H9 (cell line): ENCODE data around the gene KIAA1671. TPM values are rescaled to one million over a fixed set of nuclear protein-coding genes. Genes with fewer than 3 reads are reported as not detected.

Experiments used
- DNase-seq: peaks from one replicate; pipeline ENCODE4 v3.0.0-alpha.2; 2017
- H2AFZ ChIP-seq: one replicate; pipeline ENCODE4 v1.6.1; 2013; ENCODE audit warnings: mild to moderate bottlenecking, low read length, control low read depth, moderate library complexity
- H2AK5ac ChIP-seq: 2 replicates; pipeline ENCODE4 v1.6.1; 2013; ENCODE audit warnings: low read length, control low read depth, mixed read lengths; ENCODE audit not compliant: insufficient read length
- H2BK120ac ChIP-seq: one replicate; pipeline ENCODE4 v1.6.1; 2013; ENCODE audit warnings: low read depth, mild to moderate bottlenecking, low read length, control low read depth, inconsistent platforms; ENCODE audit not compliant: poor library complexity, severe bottlenecking
- H2BK12ac ChIP-seq: 2 replicates; pipeline ENCODE4 v1.6.1; 2013; ENCODE audit warnings: low read length, control low read depth, mixed read lengths, low read depth; ENCODE audit not compliant: insufficient read length
- H2BK15ac ChIP-seq: 2 replicates; pipeline ENCODE4 v1.6.1; 2013; ENCODE audit warnings: low read depth, low read length, control low read depth
- H2BK20ac ChIP-seq: one replicate; pipeline ENCODE4 v1.6.1; 2013; ENCODE audit warnings: low read depth, mild to moderate bottlenecking, low read length, control low read depth, inconsistent platforms; ENCODE audit not compliant: poor library complexity, severe bottlenecking
- H2BK5ac ChIP-seq: 2 replicates; pipeline ENCODE4 v1.6.1; 2013; ENCODE audit warnings: low read length, control low read depth, mixed read lengths; ENCODE audit not compliant: insufficient read length
- H3K14ac ChIP-seq: 2 replicates; pipeline ENCODE4 v1.6.1; 2013; ENCODE audit warnings: low read length, control low read depth; ENCODE audit not compliant: insufficient read depth
- H3K18ac ChIP-seq: 2 replicates; pipeline ENCODE4 v1.6.1; 2013; ENCODE audit warnings: low read depth, mild to moderate bottlenecking, mixed read lengths, low read length, control low read depth; ENCODE audit not compliant: insufficient read length
- H3K23ac ChIP-seq: 2 replicates; pipeline ENCODE4 v1.6.1; 2013; ENCODE audit warnings: low read length, control low read depth, mixed read lengths, low read depth; ENCODE audit not compliant: insufficient read length
- H3K23me2 ChIP-seq: 2 replicates; pipeline ENCODE4 v1.6.1; 2013; ENCODE audit warnings: low read depth, mild to moderate bottlenecking, mixed read lengths, low read length, control low read depth; ENCODE audit not compliant: insufficient read length, poor library complexity, severe bottlenecking
- H3K27ac ChIP-seq: 2 replicates; pipeline ENCODE4 v1.5.1; 2013; ENCODE audit warnings: low read length, control low read depth, mixed read lengths, low read depth; ENCODE audit not compliant: insufficient read length
- H3K27me3 ChIP-seq: 2 replicates; pipeline ENCODE4 v1.6.1; 2013; ENCODE audit warnings: low read length, control low read depth, inconsistent platforms; ENCODE audit not compliant: insufficient read depth
- H3K4ac ChIP-seq: 2 replicates; pipeline ENCODE4 v1.6.1; 2013; ENCODE audit warnings: low read depth, mild to moderate bottlenecking, control low read depth, inconsistent platforms, low read length, moderate library complexity
- H3K4me1 ChIP-seq: 2 replicates; pipeline ENCODE4 v1.6.1; 2013; ENCODE audit warnings: low read length, control low read depth, inconsistent platforms; ENCODE audit not compliant: insufficient read depth
- H3K4me2 ChIP-seq: 2 replicates; pipeline ENCODE4 v1.6.1; 2013; ENCODE audit warnings: low read length, control low read depth, mixed read lengths; ENCODE audit not compliant: insufficient read length, insufficient read depth
- H3K56ac ChIP-seq: 2 replicates; pipeline ENCODE4 v1.6.1; 2013; ENCODE audit warnings: low read depth, mild to moderate bottlenecking, mixed read lengths, low read length, control low read depth; ENCODE audit not compliant: insufficient read length
- H3K79me1 ChIP-seq: 2 replicates; pipeline ENCODE4 v1.6.1; 2013; ENCODE audit warnings: low read depth, mild to moderate bottlenecking, moderate library complexity, low read length, control low read depth, inconsistent platforms; ENCODE audit not compliant: insufficient read depth, poor library complexity, severe bottlenecking
- H3K79me2 ChIP-seq: 2 replicates; pipeline ENCODE4 v1.6.1; 2013; ENCODE audit warnings: low read length, control low read depth, inconsistent platforms; ENCODE audit not compliant: insufficient read depth
- H3K9ac ChIP-seq: 2 replicates; pipeline ENCODE4 v1.6.1; 2013; ENCODE audit warnings: low read length, control low read depth, mixed read lengths; ENCODE audit not compliant: insufficient read length; ENCODE audit errors: extremely low read depth
- H3K9me3 ChIP-seq: one replicate; pipeline ENCODE4 v1.6.1; 2013; ENCODE audit warnings: low read depth, low read length, inconsistent platforms; ENCODE audit not compliant: control insufficient read depth
- H3T11ph ChIP-seq: one replicate; pipeline ENCODE4 v1.6.1; 2013; ENCODE audit warnings: mild to moderate bottlenecking, low read length, control low read depth, inconsistent platforms
- H4K20me1 ChIP-seq: one replicate; pipeline ENCODE4 v1.6.1; 2013; ENCODE audit not compliant: control insufficient read depth, insufficient read length, insufficient read depth
- H4K5ac ChIP-seq: 2 replicates; pipeline ENCODE4 v1.6.1; 2013; ENCODE audit warnings: low read depth, mild to moderate bottlenecking, mixed read lengths, low read length, control low read depth; ENCODE audit not compliant: insufficient read length
- H4K8ac ChIP-seq: replicated peaks from 2 replicates; pipeline ENCODE4 v1.6.1; 2013; ENCODE audit warnings: low read length, control low read depth, mixed read lengths, low read depth; ENCODE audit not compliant: insufficient read length
- H4K91ac ChIP-seq: 2 replicates; pipeline ENCODE4 v1.6.1; 2013; ENCODE audit warnings: low read depth, mild to moderate bottlenecking, moderate library complexity, mixed read lengths, low read length, control low read depth; ENCODE audit not compliant: insufficient read length
- H3K27ac Mint-ChIP-seq, 3 experiments: 2 replicates in 2 of 3; 3 replicates in 1 of 3; pipeline ENCODE4 v1.8.0; 2020 to 2021; ENCODE audit warnings: mixed read lengths in 3 of 3, mild to moderate bottlenecking in 1 of 3, moderate library complexity in 1 of 3
- H3K27me3 Mint-ChIP-seq: 2 replicates; pipeline ENCODE4 v1.8.0; 2021; ENCODE audit warnings: low read depth, mild to moderate bottlenecking, moderate library complexity, mixed read lengths
- H3K36me3 Mint-ChIP-seq, 3 experiments: 2 replicates in 2 of 3; 3 replicates in 1 of 3; pipeline ENCODE4 v1.8.0; 2020 to 2021; ENCODE audit warnings: low read depth in 3 of 3, mixed read lengths in 3 of 3; ENCODE audit not compliant: insufficient read depth in 1 of 3
- H3K4me1 Mint-ChIP-seq, 2 experiments: 2 replicates each; pipeline ENCODE4 v1.8.0; 2020; ENCODE audit warnings: mixed read lengths in 2 of 2
- H3K4me3 Mint-ChIP-seq, 2 experiments: 2 replicates in 1 of 2; 3 replicates in 1 of 2; pipeline ENCODE4 v1.8.0; 2020 to 2021; ENCODE audit warnings: mild to moderate bottlenecking in 2 of 2, mixed read lengths in 2 of 2, moderate library complexity in 1 of 2
- H3K9me3 Mint-ChIP-seq, 2 experiments: 2 replicates in 1 of 2; 3 replicates in 1 of 2; pipeline ENCODE4 v1.8.0; 2020; ENCODE audit warnings: mild to moderate bottlenecking in 2 of 2, mixed read lengths in 2 of 2, moderate library complexity in 1 of 2
- WGBS: extraction: QIAGEN DNeasy Blood & Tissue Kit; methylation state at CpG from one replicate; pipeline ENCODE4 v1.1.7; 2013; ENCODE audit warnings: missing lambda C conversion rate, low lambda C conversion rate, mixed read lengths; ENCODE audit not compliant: insufficient read length; ENCODE audit errors: extremely low coverage; 5-methylcytosine and 5-hydroxymethylcytosine counted together
- total RNA-seq: library from RNA; stranded (reverse); gene quantifications from 2 replicates; pipeline ENCODE4 v1.2.1, GENCODE V29; 2021
- TF ChIP-seq, protein P1 (sequence below): fragments of 200-600 bp; sonication (generic); conservative IDR thresholded peaks from 3 replicates; pipeline ENCODE4 v1.8.0; 2021; ENCODE audit warnings: antibody characterized with exemption, mild to moderate bottlenecking

KIAA1671 gene
- total RNA-seq, 1 experiment from 2014 or later: 22.6 TPM

DNA sequence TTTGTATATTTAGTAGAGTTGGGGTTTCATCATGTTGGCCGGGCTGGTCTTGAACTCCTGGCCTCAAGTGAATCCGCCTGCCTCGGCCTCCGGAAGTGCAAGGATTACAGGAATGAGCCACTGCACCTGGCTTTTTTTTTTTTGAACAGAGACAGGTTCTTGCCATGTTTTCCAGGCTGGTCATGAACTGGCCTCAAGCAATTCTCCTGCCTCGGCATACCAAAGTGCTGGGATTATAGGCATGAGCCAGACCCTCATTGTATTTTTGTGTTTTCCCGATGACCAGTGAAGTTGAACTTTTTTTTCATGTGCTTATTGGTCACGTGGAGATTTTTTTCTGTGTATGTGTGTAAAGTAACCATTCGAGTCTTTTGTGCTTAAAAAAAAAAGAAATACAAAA is 48.2 kb downstream of the KIAA1671 start:
- H2BK20ac ChIP-seq: no peak overlapping the region
- no peak overlapping the region for H2BK5ac ChIP-seq
- H4K91ac ChIP-seq: no peak overlapping the region
- no peak overlapping the region for H3K23ac ChIP-seq
- H2BK120ac ChIP-seq: no peak overlapping the region
- Mint-ChIP-seq H3K4me1 (peaks cover 33 to 42% of the 10 kb centered on the region in 2 experiments), H3K36me3 (no peaks in the 10 kb centered on the region), H3K27me3 (no peaks in the 10 kb centered on the region), H3K9me3 (no peaks in the 10 kb centered on the region), H3K4me3 (no peak overlapping the region), H3K27ac (no peak overlapping the region)
- H3K4me1 ChIP-seq: peaks cover 13% of the 10 kb centered on the region; the same call in 1 of the 2 replicates
- H2AK5ac ChIP-seq: no peak overlapping the region
- H3K79me2 ChIP-seq: no peaks in the 10 kb centered on the region; the same call in 1 of the 2 replicates
- no CpG with 5 or more reads among the region's 8 CpGs for WGBS
- H3K4ac ChIP-seq: no peak overlapping the region
- no peak overlapping the region for H4K8ac ChIP-seq
- H3K18ac ChIP-seq: no peak overlapping the region
- no peaks in the 10 kb centered on the region for H3K27me3 ChIP-seq
- H3K9ac ChIP-seq: no peak overlapping the region
- no peak for DNase-seq
- H3K4me2 ChIP-seq: no peak overlapping the region
- no peak overlapping the region for H2BK12ac ChIP-seq
- H3K56ac ChIP-seq: no peak overlapping the region
- no peak overlapping the region for H2AFZ ChIP-seq
- H4K20me1 ChIP-seq: no peaks in the 10 kb centered on the region
- no peaks in the 10 kb centered on the region for H3K9me3 ChIP-seq
- no peaks in the 10 kb centered on the region for H3K23me2 ChIP-seq
- H3K27ac ChIP-seq: no peak overlapping the region
- H4K5ac ChIP-seq: no peak overlapping the region
- H2BK15ac ChIP-seq: no peak overlapping the region
- no peaks in the 10 kb centered on the region for H3K79me1 ChIP-seq
- H3T11ph ChIP-seq: no peak overlapping the region
- TF ChIP-seq, protein P1, sequence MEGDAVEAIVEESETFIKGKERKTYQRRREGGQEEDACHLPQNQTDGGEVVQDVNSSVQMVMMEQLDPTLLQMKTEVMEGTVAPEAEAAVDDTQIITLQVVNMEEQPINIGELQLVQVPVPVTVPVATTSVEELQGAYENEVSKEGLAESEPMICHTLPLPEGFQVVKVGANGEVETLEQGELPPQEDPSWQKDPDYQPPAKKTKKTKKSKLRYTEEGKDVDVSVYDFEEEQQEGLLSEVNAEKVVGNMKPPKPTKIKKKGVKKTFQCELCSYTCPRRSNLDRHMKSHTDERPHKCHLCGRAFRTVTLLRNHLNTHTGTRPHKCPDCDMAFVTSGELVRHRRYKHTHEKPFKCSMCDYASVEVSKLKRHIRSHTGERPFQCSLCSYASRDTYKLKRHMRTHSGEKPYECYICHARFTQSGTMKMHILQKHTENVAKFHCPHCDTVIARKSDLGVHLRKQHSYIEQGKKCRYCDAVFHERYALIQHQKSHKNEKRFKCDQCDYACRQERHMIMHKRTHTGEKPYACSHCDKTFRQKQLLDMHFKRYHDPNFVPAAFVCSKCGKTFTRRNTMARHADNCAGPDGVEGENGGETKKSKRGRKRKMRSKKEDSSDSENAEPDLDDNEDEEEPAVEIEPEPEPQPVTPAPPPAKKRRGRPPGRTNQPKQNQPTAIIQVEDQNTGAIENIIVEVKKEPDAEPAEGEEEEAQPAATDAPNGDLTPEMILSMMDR: no peak
- H3K14ac ChIP-seq: no peak overlapping the region
